Transverse colon (tissue), 4 donors: ENCODE results near the gene KRT80.

ENCODE experiments used
- POLR2AphosphoS5 ChIP-seq, 3 donors: sonication (generic); formaldehyde crosslinking; IDR thresholded peaks; one replicate each; pipeline ENCODE4 v1.6.1; 2016; ENCODE audit warnings: antibody characterized with exemption in 3 of 3
- TF ChIP-seq, protein P1 (sequence below), 5 experiments: fragments of 200-600 bp in 3 of 5; fragments of 450-650 bp in 2 of 5; sonication (generic) in 3 of 5; IDR thresholded peaks; 1 replicate in 2 of 5; 2 replicates in 3 of 5; pipeline ENCODE4 v1.5.1; 2016 to 2017; ENCODE audit warnings: antibody characterized with exemption in 5 of 5, inconsistent platforms in 3 of 5, mild to moderate bottlenecking in 2 of 5, moderate library complexity in 1 of 5

DNA sequence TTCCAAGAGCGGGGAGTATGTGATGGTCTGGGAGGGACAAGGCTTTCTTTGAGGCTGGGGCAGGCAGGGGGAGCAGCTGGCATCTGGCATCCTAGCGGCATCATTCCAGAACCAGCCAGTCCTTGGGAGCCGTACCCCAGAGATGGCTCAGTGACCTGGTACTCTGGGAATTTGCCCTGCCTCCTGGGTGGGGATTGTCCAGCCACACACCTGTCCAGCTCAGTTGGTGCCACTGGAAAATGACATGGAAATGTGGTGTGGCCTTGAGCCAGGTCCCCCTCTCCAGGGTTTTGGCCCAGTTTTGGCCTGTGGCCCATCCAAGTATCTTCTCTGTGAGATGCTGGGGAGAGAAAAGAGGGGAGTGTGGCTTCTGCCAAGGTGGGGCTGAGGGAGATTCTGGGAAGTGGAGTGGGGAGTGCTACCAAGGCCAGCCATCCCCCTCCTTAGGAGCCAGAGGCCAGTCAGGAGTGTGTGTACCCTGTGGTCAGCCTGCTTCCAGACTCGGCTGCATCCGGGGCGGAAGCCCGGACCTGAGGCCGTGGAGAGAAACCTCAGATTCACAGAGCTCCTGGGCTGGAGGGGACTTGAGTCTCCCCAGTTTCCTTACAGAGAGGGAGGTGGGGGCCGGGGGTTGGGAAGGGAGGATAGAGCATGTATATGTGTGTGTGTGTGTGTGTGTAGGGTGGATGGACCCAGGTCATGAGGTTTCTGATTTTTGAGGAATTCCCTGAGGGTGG, 14.7 kb upstream of the KRT80 start:
- TF ChIP-seq, protein P1, sequence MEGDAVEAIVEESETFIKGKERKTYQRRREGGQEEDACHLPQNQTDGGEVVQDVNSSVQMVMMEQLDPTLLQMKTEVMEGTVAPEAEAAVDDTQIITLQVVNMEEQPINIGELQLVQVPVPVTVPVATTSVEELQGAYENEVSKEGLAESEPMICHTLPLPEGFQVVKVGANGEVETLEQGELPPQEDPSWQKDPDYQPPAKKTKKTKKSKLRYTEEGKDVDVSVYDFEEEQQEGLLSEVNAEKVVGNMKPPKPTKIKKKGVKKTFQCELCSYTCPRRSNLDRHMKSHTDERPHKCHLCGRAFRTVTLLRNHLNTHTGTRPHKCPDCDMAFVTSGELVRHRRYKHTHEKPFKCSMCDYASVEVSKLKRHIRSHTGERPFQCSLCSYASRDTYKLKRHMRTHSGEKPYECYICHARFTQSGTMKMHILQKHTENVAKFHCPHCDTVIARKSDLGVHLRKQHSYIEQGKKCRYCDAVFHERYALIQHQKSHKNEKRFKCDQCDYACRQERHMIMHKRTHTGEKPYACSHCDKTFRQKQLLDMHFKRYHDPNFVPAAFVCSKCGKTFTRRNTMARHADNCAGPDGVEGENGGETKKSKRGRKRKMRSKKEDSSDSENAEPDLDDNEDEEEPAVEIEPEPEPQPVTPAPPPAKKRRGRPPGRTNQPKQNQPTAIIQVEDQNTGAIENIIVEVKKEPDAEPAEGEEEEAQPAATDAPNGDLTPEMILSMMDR (IDR thresholded peaks at IDR 0.05): no peak
- no peak for TF ChIP-seq POLR2AphosphoS5 (IDR thresholded peaks at IDR 0.05)
